Posterior vena cava (tissue), 2 donors: ENCODE data around the gene DNAH10. TPM values are rescaled to one million over a fixed set of nuclear protein-coding genes. Genes with fewer than 3 reads are reported as not detected.

Experiments used
- DNase-seq: peaks from one replicate; pipeline ENCODE4 v3.0.0-alpha.2; 2020; ENCODE audit warnings: low spot score
- intact Hi-C, 2 donors: fragments of 100-400 bp; cut with DNase I; formaldehyde crosslinking; loops; one replicate each; pipeline versions ENCODE4 v1.14.1 to v1.14.2; 2022 to 2023
- long read RNA-seq, 2 donors: library from polyadenylated mRNA; unstranded; transcript quantifications; one replicate each; pipeline ENCODE4 v2.0.0, GENCODE V29; 2020 to 2021
- total RNA-seq, 2 donors: library from RNA; stranded (reverse); fragmentation: NEBNext Ultra II Directional; extraction: Animal tissue kit (Norgen Biotek cat#: 25700); gene quantifications; one replicate each; pipeline ENCODE4 v1.2.1, GENCODE V29; 2021
- donor health status: DM: yes; HTN: yes; CAD: no.
- donor health status: DM: yes; HTN: yes; CAD: no.

DNAH10 gene
- not detected for total RNA-seq
- long read RNA-seq, donor 1 = 0 reads
- long read RNA-seq, donor 2 = 0 reads

DNA sequence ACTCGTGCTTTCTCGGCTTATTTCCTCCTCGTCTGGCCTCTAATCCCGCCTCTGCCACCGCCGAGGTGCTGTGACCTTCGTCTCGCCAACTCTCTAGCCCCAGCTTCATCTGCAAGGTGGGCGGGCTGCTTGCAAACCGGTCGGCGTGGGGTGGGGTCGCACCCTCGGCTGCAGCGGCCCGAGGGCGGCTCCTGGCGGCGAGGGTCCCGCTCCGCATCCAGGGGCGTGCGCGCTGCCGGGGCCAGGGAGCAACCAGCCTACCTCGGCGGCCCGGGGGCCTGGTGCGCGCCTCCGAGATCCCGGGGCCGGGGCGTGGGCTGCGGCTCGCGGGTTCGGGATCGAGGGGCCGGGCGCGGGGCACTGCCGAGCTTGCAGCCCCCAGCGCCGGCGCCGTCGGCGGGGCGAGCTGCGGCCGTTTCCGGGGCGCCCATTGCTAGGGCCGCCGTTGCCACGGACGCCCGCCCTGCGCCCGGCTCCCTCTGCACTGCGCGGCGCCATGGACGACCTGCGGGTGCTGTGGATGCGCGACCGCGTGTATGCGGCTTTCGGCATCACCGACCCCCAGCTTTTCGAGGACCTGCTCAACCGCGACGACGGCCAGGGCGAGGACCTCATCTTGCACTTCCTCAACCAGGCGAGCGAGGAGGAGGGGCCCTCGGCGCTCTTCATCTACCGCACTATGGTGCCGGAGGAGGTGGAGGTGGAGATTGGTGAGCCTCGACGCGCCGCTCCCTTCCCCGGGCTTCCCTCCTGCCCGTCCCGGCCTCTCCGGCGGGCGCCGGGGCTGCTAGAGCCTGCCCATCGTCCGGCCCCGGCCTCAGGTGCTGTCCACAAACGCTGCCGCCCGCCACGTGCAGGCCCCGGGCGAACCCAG, at the start of gene DNAH10:
TSS of gene DNAH10 (plus strand) at position 461 of the 874 bp plus-strand sequence. CDS start at position 497, 36 bp downstream.
- DNase-seq = no peak
- intact Hi-C loops = no loop called here

- intact Hi-C loops = no loop called here
- DNase-seq = no peak
These were observed 49.3 kb upstream of the DNAH10 start for GRCh38 chr12:123712780-123713319.

DNA sequence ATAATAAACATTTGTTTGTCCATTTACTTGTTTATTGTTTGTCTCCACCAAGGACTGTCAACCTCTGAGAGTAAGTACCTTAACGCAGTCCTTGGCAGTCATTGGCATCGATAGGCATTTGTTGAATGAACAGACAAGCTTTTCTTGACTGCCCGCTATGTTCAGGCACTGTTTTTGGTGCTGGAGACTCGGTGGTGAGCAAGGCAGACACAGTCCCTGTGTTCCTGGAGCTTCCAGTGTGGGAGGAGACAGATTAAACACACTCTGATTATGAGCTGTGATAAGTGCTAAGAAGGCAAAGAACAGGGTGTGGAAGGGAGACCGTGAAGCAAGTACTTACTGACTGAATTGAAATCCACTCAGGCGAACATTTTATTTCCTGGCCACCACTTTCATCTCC, 48.7 kb upstream of the DNAH10 start:
- no peak for DNase-seq

GRCh38 chr12:123713823-123714585, 48.1 kb upstream of the DNAH10 start:
- no peak for DNase-seq
- intact Hi-C loops = no loop called here

More for the DNA sequence above, 48.7 kb upstream of the DNAH10 start:
- intact Hi-C loops = no loop called here

GRCh38 chr12:123715195-123715594, 46.9 kb upstream of the DNAH10 start:
- intact Hi-C loops = no loop called here
- DNase-seq = no peak

DNA sequence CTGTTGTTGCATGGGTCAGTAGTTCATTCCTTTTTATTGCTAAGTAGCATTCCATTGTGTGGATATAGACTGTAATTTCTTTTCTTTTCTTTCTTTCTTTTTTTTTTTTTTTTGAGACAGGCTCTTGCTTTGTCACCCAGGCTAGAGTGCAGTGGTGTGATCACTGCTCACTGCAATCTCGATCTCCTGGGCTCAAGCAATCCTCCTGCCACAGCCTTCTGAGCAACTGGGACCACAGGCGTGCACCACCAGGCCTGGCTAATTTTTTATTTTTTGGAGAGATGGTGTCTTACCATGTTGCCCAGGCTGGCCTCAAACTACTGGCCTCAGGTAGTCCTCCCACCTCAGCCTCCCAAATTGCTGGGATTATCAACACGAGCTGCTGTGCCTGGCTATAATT, 44.8 kb upstream of the DNAH10 start:
- intact Hi-C loops = no loop called here
- no peak for DNase-seq

DNA sequence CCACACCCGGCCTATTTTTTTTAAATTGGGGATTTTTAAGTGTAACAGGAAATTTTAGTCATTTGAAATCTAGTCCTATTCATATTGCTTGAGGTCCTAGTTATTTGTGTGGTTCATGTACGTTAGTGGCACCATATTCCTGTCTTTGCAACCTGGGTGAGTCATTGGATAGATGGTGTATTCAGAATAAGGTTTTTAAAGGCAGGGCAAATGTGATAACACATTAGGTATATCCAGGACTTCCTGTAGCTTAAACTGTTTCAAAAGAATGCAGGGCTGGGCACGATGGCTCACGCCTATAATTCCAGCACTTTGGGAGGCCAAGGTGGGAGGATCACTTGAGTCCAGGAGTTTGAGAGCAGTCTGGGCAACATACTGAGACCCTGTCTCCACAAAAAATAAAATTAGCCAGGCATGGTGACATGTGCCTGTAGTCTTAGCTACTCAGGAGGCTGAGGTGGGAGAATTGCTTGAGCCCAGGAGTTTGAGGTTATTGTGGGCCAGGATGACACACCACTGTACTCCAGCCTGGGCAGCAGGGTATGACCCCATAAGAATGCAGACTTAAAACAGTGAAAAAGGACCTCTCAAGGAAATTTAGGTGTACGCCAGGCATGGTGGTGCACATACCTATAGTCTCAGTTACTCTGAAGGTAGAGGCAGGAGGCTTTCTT, 41.8 kb upstream of the DNAH10 start:
- intact Hi-C loops = no loop called here
- no peak for DNase-seq

DNA sequence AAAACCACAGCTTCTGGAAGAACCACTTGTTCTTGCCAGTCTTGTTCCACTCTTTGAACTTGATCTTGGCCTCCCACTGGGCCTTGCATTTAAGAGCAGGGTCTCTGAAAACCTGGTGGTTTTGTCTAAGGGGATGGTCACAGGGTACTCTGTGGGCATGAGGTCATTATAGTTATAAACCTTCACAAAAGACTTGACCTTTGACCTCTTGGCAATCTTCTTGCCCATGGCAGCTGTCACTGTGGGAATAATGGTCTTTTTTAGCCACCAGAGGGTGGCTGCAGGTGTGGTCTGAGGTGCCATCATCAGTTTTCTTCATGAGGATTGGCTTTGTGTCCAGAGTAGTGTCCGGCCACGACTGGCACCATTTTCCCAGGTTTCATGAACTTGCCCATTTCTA, 40.9 kb upstream of the DNAH10 start:
- intact Hi-C loops = no loop called here
- DNase-seq = no peak

DNA sequence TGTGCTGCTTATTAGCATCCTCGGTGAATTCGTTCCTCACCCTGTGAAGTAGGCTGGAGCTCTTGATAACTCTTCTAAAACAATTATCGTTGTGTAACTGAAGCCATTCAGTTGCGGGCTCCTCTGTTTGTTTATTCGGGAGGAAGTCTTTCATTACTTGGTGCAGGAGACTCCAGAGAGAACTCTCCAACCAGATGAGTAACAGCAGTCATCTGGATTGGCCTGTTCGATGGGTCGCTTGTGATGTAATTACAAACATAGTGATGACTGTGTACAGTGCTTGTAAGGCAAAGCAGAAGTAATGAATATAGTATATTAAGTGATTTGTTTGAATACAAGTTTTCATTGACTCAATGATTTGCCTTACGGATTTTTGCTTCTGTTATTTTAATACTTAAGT, 39.1 kb upstream of the DNAH10 start:
- no peak for DNase-seq

GRCh38 chr12:123723765-123724164, 38.3 kb upstream of the DNAH10 start:
- intact Hi-C loops = no loop called here
- no peak for DNase-seq

More for the DNA sequence above, 39.1 kb upstream of the DNAH10 start:
- intact Hi-C loops = no loop called here

DNA sequence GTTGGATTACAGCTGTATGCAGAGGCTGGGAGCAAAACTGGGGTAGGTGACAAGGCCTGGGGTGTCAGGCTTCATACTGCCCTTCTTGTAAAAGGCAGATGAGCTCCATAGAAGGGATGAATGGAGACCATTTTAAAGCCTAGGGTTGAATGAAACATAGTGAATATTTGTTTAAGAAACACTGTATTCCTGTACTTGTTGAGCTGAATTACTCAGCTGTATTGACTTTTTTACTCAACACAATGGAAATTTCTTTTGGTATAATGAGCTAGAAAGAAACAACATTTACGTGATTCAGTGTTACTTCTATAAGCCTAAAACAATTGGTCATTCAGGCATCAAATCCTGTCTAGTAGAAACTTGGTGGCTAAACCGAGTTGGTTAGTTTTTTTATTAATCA, 35.9 kb upstream of the DNAH10 start:
- no peak for DNase-seq
- intact Hi-C loops = no loop called here

DNA sequence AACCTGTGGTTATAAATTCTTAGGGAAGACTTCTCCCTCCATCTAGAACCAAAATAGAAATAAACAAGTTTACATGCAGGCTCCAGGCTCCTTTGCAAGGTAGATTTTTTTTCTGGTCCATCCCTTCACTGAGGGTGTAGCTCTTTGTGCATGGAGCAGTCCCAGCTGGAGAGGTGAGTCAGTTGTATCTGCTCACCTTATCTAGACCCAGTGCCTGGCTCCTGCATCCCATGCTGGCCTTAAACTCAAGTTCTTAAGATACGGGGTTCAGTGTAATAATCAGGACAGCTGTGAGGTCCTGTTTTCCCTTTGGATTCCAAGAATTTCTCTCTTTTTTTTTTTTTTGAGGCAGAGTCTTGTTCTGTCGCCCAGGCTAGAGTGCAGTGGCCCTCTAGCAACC, 35.1 kb upstream of the DNAH10 start:
- DNase-seq = no peak
- intact Hi-C loops = no loop called here

DNA sequence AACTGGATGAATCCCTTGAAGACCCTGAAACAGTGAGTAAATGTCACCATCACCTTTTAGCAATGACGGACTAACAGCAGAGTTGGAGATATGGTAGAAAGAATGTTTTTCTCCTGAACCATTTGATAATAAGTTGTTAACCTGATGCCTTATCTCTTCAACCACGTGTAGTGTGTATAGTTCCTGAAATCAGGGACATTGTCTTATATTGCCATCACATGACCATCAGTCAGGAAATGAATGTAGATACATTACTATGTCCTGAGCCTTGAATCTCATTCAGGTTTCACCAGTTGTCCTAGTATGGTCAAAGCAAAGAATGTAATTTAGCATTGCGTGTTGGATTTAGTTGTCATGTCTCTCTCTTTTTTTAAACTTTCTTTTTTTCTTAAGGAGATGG, 34.2 kb upstream of the DNAH10 start:
- intact Hi-C loops = no loop called here

GRCh38 chr12:123731596-123731995, 30.5 kb upstream of the DNAH10 start:
- no peak for DNase-seq
- intact Hi-C loops = no loop called here

More for the DNA sequence above, 34.2 kb upstream of the DNAH10 start:
- no peak for DNase-seq

- no peak for DNase-seq
- intact Hi-C loops = no loop called here
These were observed 29.9 kb upstream of the DNAH10 start for GRCh38 chr12:123732251-123732650.

DNA sequence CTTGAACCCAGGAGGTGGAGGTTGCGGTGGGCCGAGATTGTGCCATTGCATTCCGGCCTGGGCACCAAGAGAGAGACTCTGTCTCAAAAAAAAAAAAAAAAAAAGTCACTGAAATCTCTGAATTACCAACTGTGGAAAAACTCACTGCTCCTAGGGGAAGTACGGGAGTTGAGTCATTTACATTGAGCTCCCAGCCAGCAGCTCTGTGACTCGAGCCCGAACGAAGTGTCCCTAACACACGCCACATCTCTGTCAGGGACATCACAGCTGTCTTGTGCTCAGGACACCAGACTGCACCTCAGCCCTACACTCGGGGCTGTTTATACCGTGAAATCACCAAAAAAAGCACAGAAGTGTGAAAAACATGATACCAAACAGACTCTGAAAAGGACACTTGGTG, 28.9 kb upstream of the DNAH10 start:
- DNase-seq = no peak
- intact Hi-C loops = no loop called here

DNA sequence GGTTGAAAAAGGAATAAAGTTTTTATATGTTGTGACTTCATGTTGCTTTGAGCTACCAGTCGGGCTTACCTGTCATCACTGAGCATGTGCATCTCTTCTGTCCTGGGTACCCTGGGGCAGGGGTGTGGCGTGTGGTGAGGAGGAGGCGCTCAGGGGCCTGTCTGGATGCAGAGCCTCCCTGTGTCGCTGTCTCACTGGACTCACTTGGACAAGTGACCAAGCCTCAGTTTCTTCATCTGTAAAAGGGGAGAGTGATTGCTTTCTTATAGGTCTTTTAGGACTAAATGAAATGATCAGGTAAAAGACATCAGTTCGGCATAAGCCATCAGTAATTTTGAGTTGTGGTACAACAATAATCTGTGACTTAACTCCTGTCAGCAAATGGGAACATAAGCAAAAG, 27.8 kb upstream of the DNAH10 start:
- no peak for DNase-seq
- intact Hi-C loops = no loop called here

- DNase-seq = no peak
- intact Hi-C loops = no loop called here
These were observed 20.0 kb upstream of the DNAH10 start for GRCh38 chr12:123741937-123742572.

GRCh38 chr12:123743002-123743401, 19.1 kb upstream of the DNAH10 start:
- no peak for DNase-seq
- intact Hi-C loops = no loop called here
